H1 (cell line): ENCODE measurements around the gene SLC3A2. TPM values are rescaled to one million over a fixed set of nuclear protein-coding genes. Genes with fewer than 3 reads are reported as not detected.
A peak's percentile ranks its signal among the peaks of the same experiment; 100 is the strongest.

Experiments
- CTBP2 ChIP-seq: IDR thresholded peaks from 2 replicates; pipeline ENCODE4 v1.7.0; 2011; ENCODE audit warnings: borderline replicate concordance, mild to moderate bottlenecking, moderate library complexity, mixed read lengths, low read length; ENCODE audit not compliant: insufficient read depth, insufficient read length
- PHF8 ChIP-seq: fragments of 200-600 bp; sonication (generic); conservative IDR thresholded peaks from 2 replicates; pipeline ENCODE4 v1.7.1; 2012; ENCODE audit warnings: low read depth, mild to moderate bottlenecking, inconsistent platforms, low read length, moderate library complexity
- RAD21 ChIP-seq, 2 experiments: IDR thresholded peaks in 1 of 2; conservative IDR thresholded peaks in 1 of 2; 2 replicates each; pipeline ENCODE4 v1.6.1; 2011; ENCODE audit warnings: low read depth in 2 of 2, low read length in 2 of 2, improper control_type of control experiment in 1 of 2, inconsistent platforms in 1 of 2, mild to moderate bottlenecking in 1 of 2, moderate library complexity in 1 of 2
- RXRA ChIP-seq: IDR thresholded peaks from 2 replicates; pipeline ENCODE4 v1.6.1; 2011; ENCODE audit warnings: low read depth, mild to moderate bottlenecking, low read length, moderate library complexity; ENCODE audit not compliant: insufficient read depth
- SIN3A ChIP-seq, 2 experiments: IDR thresholded peaks in 1 of 2; conservative IDR thresholded peaks in 1 of 2; 2 replicates each; pipeline ENCODE4 v1.6.1; 2011 to 2012; ENCODE audit warnings: low read length in 2 of 2, improper control_type of control experiment in 1 of 2, low read depth in 1 of 2, mild to moderate bottlenecking in 1 of 2
- TCF12 ChIP-seq: IDR thresholded peaks from 2 replicates; pipeline ENCODE4 v1.6.1; 2011; ENCODE audit warnings: low read depth, mild to moderate bottlenecking, low read length
- polyA plus RNA-seq, 7 experiments: library from polyadenylated mRNA; depleted of rRNA in 3 of 7; stranded (reverse) in 5 of 7; unstranded in 2 of 7; fragments of >200 nt in 5 of 7; fragments of 200-250 nt in 2 of 7; gene quantifications; 1 replicate in 5 of 7; 2 replicates in 1 of 7; 4 replicates in 1 of 7; pipeline versions ENCODE4 v1.2.1 to v1.2.3, GENCODE V29; 2011 to 2013; ENCODE audit warnings: missing spikeins in 2 of 7, mixed read lengths in 2 of 7
- total RNA-seq: library from RNA; stranded (reverse); fragmentation: NEBNext Ultra II Directional; extraction: Animal tissue kit (Norgen Biotek cat#: 25700); gene quantifications from 2 replicates; pipeline ENCODE4 v1.2.1, GENCODE V29; 2021
- TF ChIP-seq, protein P1 (sequence below): fragments of 300-600 bp; sonication (generic); IDR thresholded peaks from 2 replicates; pipeline ENCODE4 v1.7.1; 2012; ENCODE audit warnings: low read length, moderate library complexity, mild to moderate bottlenecking, inconsistent platforms; ENCODE audit not compliant: insufficient replicate concordance

The SLC3A2 gene
- total and polyA plus RNA-seq, 2 of the 8 experiments (the other 6 are each of a cell fraction or from before 2014, with no cell fraction given) = 410 to 435 TPM

DNA sequence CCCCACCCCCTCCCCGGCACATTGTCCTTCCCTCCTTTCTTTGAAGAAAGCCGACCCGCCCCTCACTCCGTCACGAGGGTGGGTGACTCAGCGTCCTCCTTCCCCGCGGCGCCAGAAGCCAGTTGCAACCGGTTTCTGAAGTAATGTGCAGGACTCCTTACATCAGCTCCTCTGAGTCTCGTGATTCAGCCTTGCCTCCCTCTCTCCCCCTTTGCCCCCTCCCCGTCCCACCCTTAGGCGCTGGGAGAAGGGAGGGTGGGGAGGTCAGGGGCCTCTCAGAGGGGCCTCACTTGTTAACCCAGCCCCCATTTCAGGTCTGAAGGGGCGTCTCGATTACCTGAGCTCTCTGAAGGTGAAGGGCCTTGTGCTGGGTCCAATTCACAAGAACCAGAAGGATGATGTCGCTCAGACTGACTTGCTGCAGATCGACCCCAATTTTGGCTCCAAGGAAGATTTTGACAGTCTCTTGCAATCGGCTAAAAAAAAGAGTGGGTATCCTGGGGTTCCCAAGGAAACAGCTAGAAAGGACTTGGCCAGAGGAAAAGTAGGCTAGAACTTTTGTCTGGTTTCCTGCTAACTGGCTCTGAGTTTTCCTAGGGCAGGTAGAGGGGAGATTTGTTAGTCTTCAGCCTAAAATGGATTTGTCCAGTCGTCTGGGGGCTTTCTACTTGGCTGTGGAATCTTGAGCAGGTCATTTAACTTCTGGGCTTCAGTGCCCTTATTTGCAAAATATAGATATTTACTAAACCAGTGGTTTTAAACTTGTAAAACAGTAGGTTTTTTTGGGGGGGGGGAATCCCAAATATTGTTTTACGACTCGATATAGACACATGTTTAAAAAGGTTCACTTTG is 1.1 kb downstream of the SLC3A2 start (continued):
- no peak for TF ChIP-seq RXRA
- TF ChIP-seq SIN3A (conservative IDR thresholded peaks at IDR 0.05 in 1 of 2, IDR thresholded peaks at IDR 0.05 in 1 of 2; ENCODE audit: low read depth in 1 of 2, low read length in 2 of 2) = peak in 1 of 2 experiments; percentile 31; a peak in 1 of 4 replicates
- no peak for TF ChIP-seq CTBP2
- TF ChIP-seq, protein P1, sequence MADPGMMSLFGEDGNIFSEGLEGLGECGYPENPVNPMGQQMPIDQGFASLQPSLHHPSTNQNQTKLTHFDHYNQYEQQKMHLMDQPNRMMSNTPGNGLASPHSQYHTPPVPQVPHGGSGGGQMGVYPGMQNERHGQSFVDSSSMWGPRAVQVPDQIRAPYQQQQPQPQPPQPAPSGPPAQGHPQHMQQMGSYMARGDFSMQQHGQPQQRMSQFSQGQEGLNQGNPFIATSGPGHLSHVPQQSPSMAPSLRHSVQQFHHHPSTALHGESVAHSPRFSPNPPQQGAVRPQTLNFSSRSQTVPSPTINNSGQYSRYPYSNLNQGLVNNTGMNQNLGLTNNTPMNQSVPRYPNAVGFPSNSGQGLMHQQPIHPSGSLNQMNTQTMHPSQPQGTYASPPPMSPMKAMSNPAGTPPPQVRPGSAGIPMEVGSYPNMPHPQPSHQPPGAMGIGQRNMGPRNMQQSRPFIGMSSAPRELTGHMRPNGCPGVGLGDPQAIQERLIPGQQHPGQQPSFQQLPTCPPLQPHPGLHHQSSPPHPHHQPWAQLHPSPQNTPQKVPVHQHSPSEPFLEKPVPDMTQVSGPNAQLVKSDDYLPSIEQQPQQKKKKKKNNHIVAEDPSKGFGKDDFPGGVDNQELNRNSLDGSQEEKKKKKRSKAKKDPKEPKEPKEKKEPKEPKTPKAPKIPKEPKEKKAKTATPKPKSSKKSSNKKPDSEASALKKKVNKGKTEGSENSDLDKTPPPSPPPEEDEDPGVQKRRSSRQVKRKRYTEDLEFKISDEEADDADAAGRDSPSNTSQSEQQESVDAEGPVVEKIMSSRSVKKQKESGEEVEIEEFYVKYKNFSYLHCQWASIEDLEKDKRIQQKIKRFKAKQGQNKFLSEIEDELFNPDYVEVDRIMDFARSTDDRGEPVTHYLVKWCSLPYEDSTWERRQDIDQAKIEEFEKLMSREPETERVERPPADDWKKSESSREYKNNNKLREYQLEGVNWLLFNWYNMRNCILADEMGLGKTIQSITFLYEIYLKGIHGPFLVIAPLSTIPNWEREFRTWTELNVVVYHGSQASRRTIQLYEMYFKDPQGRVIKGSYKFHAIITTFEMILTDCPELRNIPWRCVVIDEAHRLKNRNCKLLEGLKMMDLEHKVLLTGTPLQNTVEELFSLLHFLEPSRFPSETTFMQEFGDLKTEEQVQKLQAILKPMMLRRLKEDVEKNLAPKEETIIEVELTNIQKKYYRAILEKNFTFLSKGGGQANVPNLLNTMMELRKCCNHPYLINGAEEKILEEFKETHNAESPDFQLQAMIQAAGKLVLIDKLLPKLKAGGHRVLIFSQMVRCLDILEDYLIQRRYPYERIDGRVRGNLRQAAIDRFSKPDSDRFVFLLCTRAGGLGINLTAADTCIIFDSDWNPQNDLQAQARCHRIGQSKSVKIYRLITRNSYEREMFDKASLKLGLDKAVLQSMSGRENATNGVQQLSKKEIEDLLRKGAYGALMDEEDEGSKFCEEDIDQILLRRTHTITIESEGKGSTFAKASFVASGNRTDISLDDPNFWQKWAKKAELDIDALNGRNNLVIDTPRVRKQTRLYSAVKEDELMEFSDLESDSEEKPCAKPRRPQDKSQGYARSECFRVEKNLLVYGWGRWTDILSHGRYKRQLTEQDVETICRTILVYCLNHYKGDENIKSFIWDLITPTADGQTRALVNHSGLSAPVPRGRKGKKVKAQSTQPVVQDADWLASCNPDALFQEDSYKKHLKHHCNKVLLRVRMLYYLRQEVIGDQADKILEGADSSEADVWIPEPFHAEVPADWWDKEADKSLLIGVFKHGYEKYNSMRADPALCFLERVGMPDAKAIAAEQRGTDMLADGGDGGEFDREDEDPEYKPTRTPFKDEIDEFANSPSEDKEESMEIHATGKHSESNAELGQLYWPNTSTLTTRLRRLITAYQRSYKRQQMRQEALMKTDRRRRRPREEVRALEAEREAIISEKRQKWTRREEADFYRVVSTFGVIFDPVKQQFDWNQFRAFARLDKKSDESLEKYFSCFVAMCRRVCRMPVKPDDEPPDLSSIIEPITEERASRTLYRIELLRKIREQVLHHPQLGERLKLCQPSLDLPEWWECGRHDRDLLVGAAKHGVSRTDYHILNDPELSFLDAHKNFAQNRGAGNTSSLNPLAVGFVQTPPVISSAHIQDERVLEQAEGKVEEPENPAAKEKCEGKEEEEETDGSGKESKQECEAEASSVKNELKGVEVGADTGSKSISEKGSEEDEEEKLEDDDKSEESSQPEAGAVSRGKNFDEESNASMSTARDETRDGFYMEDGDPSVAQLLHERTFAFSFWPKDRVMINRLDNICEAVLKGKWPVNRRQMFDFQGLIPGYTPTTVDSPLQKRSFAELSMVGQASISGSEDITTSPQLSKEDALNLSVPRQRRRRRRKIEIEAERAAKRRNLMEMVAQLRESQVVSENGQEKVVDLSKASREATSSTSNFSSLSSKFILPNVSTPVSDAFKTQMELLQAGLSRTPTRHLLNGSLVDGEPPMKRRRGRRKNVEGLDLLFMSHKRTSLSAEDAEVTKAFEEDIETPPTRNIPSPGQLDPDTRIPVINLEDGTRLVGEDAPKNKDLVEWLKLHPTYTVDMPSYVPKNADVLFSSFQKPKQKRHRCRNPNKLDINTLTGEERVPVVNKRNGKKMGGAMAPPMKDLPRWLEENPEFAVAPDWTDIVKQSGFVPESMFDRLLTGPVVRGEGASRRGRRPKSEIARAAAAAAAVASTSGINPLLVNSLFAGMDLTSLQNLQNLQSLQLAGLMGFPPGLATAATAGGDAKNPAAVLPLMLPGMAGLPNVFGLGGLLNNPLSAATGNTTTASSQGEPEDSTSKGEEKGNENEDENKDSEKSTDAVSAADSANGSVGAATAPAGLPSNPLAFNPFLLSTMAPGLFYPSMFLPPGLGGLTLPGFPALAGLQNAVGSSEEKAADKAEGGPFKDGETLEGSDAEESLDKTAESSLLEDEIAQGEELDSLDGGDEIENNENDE = no peak
- no peak for TF ChIP-seq RAD21 (IDR thresholded peaks at IDR 0.05 in 1 of 2, conservative IDR thresholded peaks at IDR 0.05 in 1 of 2; ENCODE audit: low read depth in 2 of 2, low read length in 2 of 2)
- TF ChIP-seq TCF12 = no peak
- no peak for TF ChIP-seq PHF8
- TF ChIP-seq, all 59 proteins: peak for 12
